DMS53 treated with DMSO at 0.1 percent for 48 hours (cell line): ENCODE data around the gene SCYL1.
"Not testable (repeated sequence)": the region's sequence is repeated elsewhere in the genome, so short reads cannot be mapped to it uniquely, and the experiment has no call there.

Experiments
- DNase-seq: peaks from one replicate; lab custom pipeline; 2025; ENCODE audit not compliant: unreplicated experiment; lab: John Stamatoyannopoulos, UW

The SCYL1 gene

GRCh38 chr11:65564879-65565559 is 40.1 kb downstream of the SCYL1 start:
- DNase-seq = not testable (repeated sequence)

- DNase-seq = no peak
These were observed 41.0 kb downstream of the SCYL1 start for GRCh38 chr11:65565624-65566453.

- DNase-seq = no peak
These were observed 44.5 kb downstream of the SCYL1 start for GRCh38 chr11:65569164-65569972.

- peak; percentile 93 for DNase-seq
These were observed 45.4 kb downstream of the SCYL1 start, which contains the start of gene ZNRD2 for GRCh38 chr11:65569973-65570918. Gene ZNRD2 (plus strand): TSS chr11:65570477. CDS start chr11:65570492, 15 bp downstream.

- no peak for DNase-seq
These were observed 46.5 kb downstream of the SCYL1 start for GRCh38 chr11:65571420-65571819.

- peak; percentile 50 for DNase-seq
These were observed 47.1 kb downstream of the SCYL1 start for GRCh38 chr11:65571940-65572339.

GRCh38 chr11:65572356-65573051 is 47.6 kb downstream of the SCYL1 start, which contains the start of gene FAM89B:
Gene FAM89B (plus strand): TSS chr11:65572538. CDS start chr11:65572670, 132 bp downstream.
- peak; percentile 55 for DNase-seq

- DNase-seq = no peak
These were observed 48.7 kb downstream of the SCYL1 start for GRCh38 chr11:65573391-65574079.

GRCh38 chr11:65574109-65574810 is 49.4 kb downstream of the SCYL1 start:
- DNase-seq = peak; percentile 67

GRCh38 chr11:65574811-65575567 is 50.1 kb downstream of the SCYL1 start:
- DNase-seq = peak; percentile 63

GRCh38 chr11:65575568-65576231 is 50.8 kb downstream of the SCYL1 start, which contains the start of gene EHBP1L1:
Gene EHBP1L1 (plus strand): TSS chr11:65576053. CDS start chr11:65576303, 250 bp downstream.
- DNase-seq = peak; percentile 80

- DNase-seq = no peak
These were observed 51.5 kb downstream of the SCYL1 start for GRCh38 chr11:65576232-65576866.

GRCh38 chr11:65576867-65577755 is 52.2 kb downstream of the SCYL1 start:
- peak; percentile 45 for DNase-seq

- no peak for DNase-seq
These were observed 52.9 kb downstream of the SCYL1 start for GRCh38 chr11:65577756-65578109.

GRCh38 chr11:65578134-65578533 is 53.3 kb downstream of the SCYL1 start:
- no peak for DNase-seq

- DNase-seq = no peak
These were observed 53.8 kb downstream of the SCYL1 start for GRCh38 chr11:65578667-65579066.
